Measurements from ENCODE around the gene COPS3. TPM values are rescaled to one million over a fixed set of nuclear protein-coding genes. Genes with fewer than 3 reads are reported as not detected.

Gene COPS3
- total and polyA plus RNA-seq, 2 of the 8 experiments (the other 6 are each of a cell fraction or from before 2014, with no cell fraction given), result 82.9 to 110 TPM

DNA sequence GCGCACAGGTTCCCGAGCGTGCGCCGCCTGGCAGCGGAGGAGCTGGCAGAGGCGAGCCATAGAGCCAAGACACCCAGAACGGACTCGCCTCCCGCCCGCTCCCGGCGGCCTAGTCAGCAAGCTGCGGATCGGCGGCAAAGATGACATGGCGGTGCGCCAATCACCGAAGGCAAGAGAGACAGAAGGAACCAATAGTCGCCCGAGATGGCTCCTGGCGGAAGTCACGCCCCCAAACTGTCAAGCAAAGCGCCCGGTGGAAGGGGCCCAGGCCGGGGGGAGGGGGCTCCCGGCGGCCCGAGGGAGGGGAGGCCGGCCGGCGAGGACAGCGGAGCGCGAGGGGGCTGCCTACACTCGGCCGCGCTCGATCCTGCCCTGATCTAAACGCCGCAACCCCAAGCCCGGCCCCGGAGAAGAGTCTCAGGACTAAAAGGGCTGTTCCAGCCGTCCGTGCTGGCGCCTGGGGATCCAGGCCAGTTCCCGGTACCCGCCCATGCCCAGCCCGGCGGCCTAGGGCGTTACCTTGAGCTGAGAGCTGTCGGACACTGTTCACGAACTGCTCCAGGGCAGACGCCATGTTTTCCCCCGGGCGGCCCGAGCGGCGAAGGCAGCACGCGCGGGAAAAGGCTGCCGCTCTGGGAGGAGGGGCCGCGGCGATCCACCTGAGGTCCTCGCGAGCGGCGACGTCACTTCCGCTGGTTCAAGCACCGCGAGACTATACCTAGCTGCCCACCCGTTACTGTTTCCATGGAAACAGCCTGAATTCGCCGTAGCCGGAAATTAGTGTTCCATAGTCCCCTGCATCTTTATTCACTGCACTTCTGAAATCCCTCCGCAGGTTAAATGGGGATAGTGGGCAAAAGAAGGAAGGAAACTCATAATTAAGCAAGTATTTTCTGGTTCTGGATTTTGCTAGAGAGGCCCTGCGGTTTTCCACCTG, at the start of gene COPS3 (continued):
- TF ChIP-seq FOSL1 (IDR thresholded peaks at IDR 0.05; ENCODE audit: insufficient read depth, low read depth, low read length), result no peak
- no peak for TF ChIP-seq POU5F1 (IDR thresholded peaks at IDR 0.05; ENCODE audit: low read depth, low read length)
- TF ChIP-seq TCF12 (IDR thresholded peaks at IDR 0.05; ENCODE audit: low read depth, low read length), result no peak
- TF ChIP-seq CEBPB (IDR thresholded peaks at IDR 0.05; ENCODE audit: low read depth, low read length), result no peak
- TF ChIP-seq BACH1 (IDR thresholded peaks at IDR 0.05; ENCODE audit: low read length), result no peak
- TF ChIP-seq RXRA (IDR thresholded peaks at IDR 0.05; ENCODE audit: insufficient read depth, low read depth, low read length), result no peak
- TF ChIP-seq RFX5 (IDR thresholded peaks at IDR 0.05; ENCODE audit: borderline replicate concordance, low read depth, low read length), result peak; percentile 29; the same call in 1 of the 2 replicates
- peak; percentile 70 for TF ChIP-seq SP2 (IDR thresholded peaks at IDR 0.05; ENCODE audit: low read length)
- TF ChIP-seq KDM4A (IDR thresholded peaks at IDR 0.05; ENCODE audit: low read depth, low read length, severe bottlenecking), result peak; percentile 12
- TF ChIP-seq USF2 (IDR thresholded peaks at IDR 0.05; ENCODE audit: low read length), result peak; percentile 17; the same call in 1 of the 2 replicates
- TF ChIP-seq CHD1 (IDR thresholded peaks at IDR 0.05; ENCODE audit: low read depth, low read length), result no peak
- no peak for TF ChIP-seq JUND (IDR thresholded peaks at IDR 0.05; ENCODE audit: low read length)
- peak; percentile 90 for TF ChIP-seq YY1 (IDR thresholded peaks at IDR 0.05; ENCODE audit: low read depth, low read length)
- TF ChIP-seq SAP30 (IDR thresholded peaks at IDR 0.05; ENCODE audit: insufficient read depth, insufficient replicate concordance, low read length), result no peak
- TF ChIP-seq BRCA1 (IDR thresholded peaks at IDR 0.05; ENCODE audit: low read depth, low read length), result peak; percentile 78
- TF ChIP-seq HDAC2 (IDR thresholded peaks at IDR 0.05; ENCODE audit: borderline replicate concordance in 1 of 2, low read depth in 2 of 2, low read length in 2 of 2), result peak in 1 of 2 experiments; percentile 70; a peak in 1 of 4 replicates
- peak; percentile 95 for TF ChIP-seq PHF8 (conservative IDR thresholded peaks at IDR 0.05; ENCODE audit: low read depth, low read length)
- no peak for TF ChIP-seq SUZ12 (IDR thresholded peaks at IDR 0.05; ENCODE audit: low read length)
- no peak for TF ChIP-seq EZH2 (IDR thresholded peaks at IDR 0.05; ENCODE audit: low read depth, low read length, severe bottlenecking)
- no peak for TF ChIP-seq ZNF274 (IDR thresholded peaks at IDR 0.05; ENCODE audit: borderline replicate concordance, extremely low read depth, low read length)
- TF ChIP-seq EGR1 (IDR thresholded peaks at IDR 0.05; ENCODE audit: borderline replicate concordance, low read depth, low read length), result no peak
- no peak for TF ChIP-seq CTBP2 (IDR thresholded peaks at IDR 0.05; ENCODE audit: borderline replicate concordance, insufficient read depth, insufficient read length, low read length)
